ENCODE results near the gene RPL15. TPM values are rescaled to one million over a fixed set of nuclear protein-coding genes. Genes with fewer than 3 reads are reported as not detected.
A peak's percentile ranks its signal among the peaks of the same experiment; 100 is the strongest.

The RPL15 gene
- total RNA-seq, 4 donors from 2014 or later, result 1,370 to 1,628 (median 1,557) TPM

DNA sequence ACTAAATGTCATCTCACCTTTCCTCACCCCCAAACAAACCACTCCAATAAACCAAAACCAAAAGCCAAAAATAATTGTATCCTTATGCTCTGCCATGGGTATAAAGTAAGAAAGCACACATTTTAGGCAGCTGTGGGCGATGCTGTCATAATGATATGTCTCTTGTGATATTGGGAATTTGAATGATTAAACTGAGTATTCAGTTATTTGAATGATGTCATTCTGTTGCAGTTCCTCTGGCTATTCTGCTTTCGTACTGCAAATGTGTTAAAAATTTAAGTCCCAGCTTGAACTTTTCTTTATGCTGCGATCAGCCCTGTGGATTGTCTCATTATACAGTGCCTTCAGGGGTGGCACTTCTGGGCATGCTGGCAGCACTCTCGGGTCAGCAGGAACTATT is 17.3 kb downstream of the RPL15 start:
- Histone ChIP-seq H3K4me3 (no peak overlapping the region), H3K27ac (no peak overlapping the region), H3K4me1 (no peaks in the 10 kb centered on the region), H3K36me3 (no peaks in the 10 kb centered on the region), H3K9me3 (no peaks in the 10 kb centered on the region), H3K27me3 (no peaks in the 10 kb centered on the region)
- intact Hi-C loops (cut with DNase I; ENCODE audit: low total_unique reads) (no loop called here), in situ Hi-C loops (cut with MboI; ENCODE audit: low sequenced_read_pairs in 4 of 4) (no loop called here)
- ATAC-seq (no peak), DNase-seq (no peak)
- TF ChIP-seq POLR2A (IDR thresholded peaks at IDR 0.05), result no peak
- TF ChIP-seq, protein P1, sequence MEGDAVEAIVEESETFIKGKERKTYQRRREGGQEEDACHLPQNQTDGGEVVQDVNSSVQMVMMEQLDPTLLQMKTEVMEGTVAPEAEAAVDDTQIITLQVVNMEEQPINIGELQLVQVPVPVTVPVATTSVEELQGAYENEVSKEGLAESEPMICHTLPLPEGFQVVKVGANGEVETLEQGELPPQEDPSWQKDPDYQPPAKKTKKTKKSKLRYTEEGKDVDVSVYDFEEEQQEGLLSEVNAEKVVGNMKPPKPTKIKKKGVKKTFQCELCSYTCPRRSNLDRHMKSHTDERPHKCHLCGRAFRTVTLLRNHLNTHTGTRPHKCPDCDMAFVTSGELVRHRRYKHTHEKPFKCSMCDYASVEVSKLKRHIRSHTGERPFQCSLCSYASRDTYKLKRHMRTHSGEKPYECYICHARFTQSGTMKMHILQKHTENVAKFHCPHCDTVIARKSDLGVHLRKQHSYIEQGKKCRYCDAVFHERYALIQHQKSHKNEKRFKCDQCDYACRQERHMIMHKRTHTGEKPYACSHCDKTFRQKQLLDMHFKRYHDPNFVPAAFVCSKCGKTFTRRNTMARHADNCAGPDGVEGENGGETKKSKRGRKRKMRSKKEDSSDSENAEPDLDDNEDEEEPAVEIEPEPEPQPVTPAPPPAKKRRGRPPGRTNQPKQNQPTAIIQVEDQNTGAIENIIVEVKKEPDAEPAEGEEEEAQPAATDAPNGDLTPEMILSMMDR (IDR thresholded peaks at IDR 0.05 in 4 of 5, conservative IDR thresholded peaks at IDR 0.05 in 1 of 5), result no peak

DNA sequence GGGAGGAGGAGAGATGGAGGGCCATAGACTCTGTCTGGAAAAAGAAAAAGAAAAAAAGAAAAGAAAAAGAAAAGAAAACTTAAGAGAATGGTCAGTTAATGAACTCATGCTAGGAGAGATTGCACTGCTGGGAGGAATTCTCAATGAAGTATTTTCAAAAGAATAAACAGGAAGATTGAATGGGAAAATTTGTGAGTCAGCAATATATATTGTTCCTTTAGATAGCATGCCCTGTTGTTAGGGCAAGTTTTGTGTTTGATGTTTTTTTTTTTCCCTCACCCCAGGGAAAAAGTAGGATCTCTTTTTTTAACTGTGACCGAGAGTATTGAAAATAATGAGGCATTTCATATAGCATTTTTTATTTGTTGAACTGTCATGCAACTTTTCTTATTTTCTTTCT is 20.4 kb downstream of the RPL15 start:
- in situ Hi-C loops (cut with MboI; ENCODE audit: low sequenced_read_pairs in 4 of 4) (no loop called here), intact Hi-C loops (cut with DNase I; ENCODE audit: low total_unique reads) (no loop called here)
- ATAC-seq (no peak), DNase-seq (no peak)
- Histone ChIP-seq H3K36me3 (no peaks in the 10 kb centered on the region), H3K9me3 (no peaks in the 10 kb centered on the region), H3K4me1 (peaks cover 4 to 6% of the 10 kb centered on the region in 2 donors), H3K27ac (no peak overlapping the region), H3K27me3 (no peaks in the 10 kb centered on the region), H3K4me3 (no peak overlapping the region)
- no peak for TF ChIP-seq POLR2A (IDR thresholded peaks at IDR 0.05)
- TF ChIP-seq, protein P1 (IDR thresholded peaks at IDR 0.05 in 4 of 5, conservative IDR thresholded peaks at IDR 0.05 in 1 of 5), result no peak

DNA sequence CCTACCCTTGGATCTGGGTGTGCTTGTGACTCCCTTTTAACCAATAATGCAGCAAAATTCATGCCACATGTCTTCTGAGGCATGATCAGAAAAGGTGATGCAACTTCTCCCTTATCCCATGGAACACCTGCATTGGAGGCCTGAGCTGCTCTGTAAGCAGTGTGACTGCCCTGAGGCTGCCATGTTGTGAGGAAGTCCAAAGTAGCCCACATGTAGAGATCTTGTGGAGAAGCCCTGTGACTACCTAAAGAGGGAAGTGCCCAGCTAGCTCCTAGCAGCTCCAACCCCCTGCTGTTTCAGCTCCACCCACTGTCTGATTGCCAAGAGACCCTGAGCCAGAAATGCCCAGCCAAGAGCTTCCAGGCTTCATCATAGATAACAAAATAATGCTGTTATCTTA is 21.8 kb downstream of the RPL15 start:
- in situ Hi-C loops (cut with MboI; ENCODE audit: low sequenced_read_pairs in 4 of 4), result no loop called here
- Histone ChIP-seq H3K9me3 (no peaks in the 10 kb centered on the region), H3K4me1 (peaks cover 5 to 9% of the 10 kb centered on the region in 2 donors), H3K27me3 (no peaks in the 10 kb centered on the region), H3K27ac (no peak overlapping the region), H3K4me3 (no peak overlapping the region), H3K36me3 (no peaks in the 10 kb centered on the region)
- ATAC-seq, result no peak
- DNase-seq, result no peak
- TF ChIP-seq POLR2A (IDR thresholded peaks at IDR 0.05), result no peak
- intact Hi-C loops (cut with DNase I; ENCODE audit: low total_unique reads), result no loop called here

DNA sequence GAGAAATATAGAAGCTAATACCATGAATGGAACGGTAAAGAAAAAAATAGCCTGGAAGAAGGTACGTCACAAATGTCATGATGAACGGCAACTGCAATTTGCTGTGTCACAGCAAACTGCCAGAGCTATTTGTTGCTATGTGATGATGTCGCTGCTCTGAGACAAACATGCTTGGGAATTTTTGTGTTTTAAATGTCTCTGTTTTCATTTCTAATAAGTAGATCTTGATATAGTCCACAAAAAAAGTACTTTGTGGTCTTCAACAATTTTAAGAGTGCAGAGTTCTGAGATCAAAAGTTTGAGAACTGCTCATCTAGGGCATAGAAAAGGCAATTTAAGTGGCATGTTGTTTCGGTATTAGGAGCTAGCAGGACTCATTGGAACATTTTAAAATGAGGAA is 23.8 kb downstream of the RPL15 start:
- H3K36me3 ChIP-seq, result no peaks in the 10 kb centered on the region
- H3K4me3 ChIP-seq, result no peak overlapping the region
- peaks cover 16 to 18% of the 10 kb centered on the region in 2 donors for H3K4me1 ChIP-seq
- intact Hi-C loops (cut with DNase I; ENCODE audit: low total_unique reads), result no loop called here
- H3K27ac ChIP-seq, result peak overlapping the region; percentile 58 to 74 (median 66)
- no peak for TF ChIP-seq POLR2A (IDR thresholded peaks at IDR 0.05)
- TF ChIP-seq, protein P1 (IDR thresholded peaks at IDR 0.05 in 4 of 5, conservative IDR thresholded peaks at IDR 0.05 in 1 of 5), result no peak
- in situ Hi-C loops (cut with MboI; ENCODE audit: low sequenced_read_pairs in 4 of 4), result no loop called here
- H3K9me3 ChIP-seq, result no peaks in the 10 kb centered on the region
- DNase-seq (no peak), ATAC-seq (no peak)
- no peaks in the 10 kb centered on the region for H3K27me3 ChIP-seq

DNA sequence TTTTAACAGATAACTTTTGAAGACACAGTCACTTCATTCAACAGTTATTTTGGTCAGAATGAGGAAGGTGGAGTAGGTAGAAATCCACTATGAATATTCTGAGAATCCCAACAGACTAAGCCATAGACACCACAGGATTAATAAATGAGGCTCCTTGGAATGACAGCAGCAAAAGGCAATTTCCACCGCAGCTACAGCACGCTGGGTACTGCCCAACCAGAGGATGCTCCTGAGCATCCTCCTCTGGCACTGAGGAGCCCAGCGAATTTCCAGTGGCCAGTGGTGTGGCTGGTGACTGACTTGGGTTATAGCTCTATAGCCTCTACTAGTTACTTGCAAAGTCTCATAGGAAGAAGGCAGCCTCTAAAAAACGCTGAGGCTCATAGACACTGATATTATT is 24.5 kb downstream of the RPL15 start:
- intact Hi-C loops (cut with DNase I; ENCODE audit: low total_unique reads), result no loop called here

More for the DNA sequence above, 24.5 kb downstream of the RPL15 start:
- Histone ChIP-seq H3K27ac (peak overlapping the region; percentile 58 to 74 (median 66)), H3K36me3 (no peaks in the 10 kb centered on the region), H3K27me3 (no peaks in the 10 kb centered on the region), H3K9me3 (no peaks in the 10 kb centered on the region), H3K4me3 (no peak overlapping the region), H3K4me1 (peaks cover 18 to 19% of the 10 kb centered on the region in 2 donors)
- TF ChIP-seq, protein P1 (IDR thresholded peaks at IDR 0.05 in 4 of 5, conservative IDR thresholded peaks at IDR 0.05 in 1 of 5), result no peak
- TF ChIP-seq POLR2A (IDR thresholded peaks at IDR 0.05), result no peak
- DNase-seq (no peak), ATAC-seq (no peak)
- in situ Hi-C loops (cut with MboI; ENCODE audit: low sequenced_read_pairs in 4 of 4), result no loop called here
